Stimulated activated memory B cell treated with anti-CD40 and anti-IgM and Interleukin-4, amounts not matched to agents 10 μg/mL and 1 μg/mL and 100 μg/mL, for 72 hours (primary cell): Measurements from ENCODE around the gene DECR2.

ENCODE experiments used
- ATAC-seq: fragments of 150-1000 bp; cut with Tn5 transposase; 2 replicates; pipeline ENCODE4 v1.10.0; 2021
- H3K27ac Mint-ChIP-seq: one replicate; pipeline ENCODE4 v1.8.0; 2022; ENCODE audit warnings: mild to moderate bottlenecking, mixed read lengths
- H3K27me3 Mint-ChIP-seq: one replicate; pipeline ENCODE4 v1.8.0; 2022; ENCODE audit warnings: mixed read lengths
- H3K36me3 Mint-ChIP-seq: one replicate; pipeline ENCODE4 v1.8.0; 2022; ENCODE audit warnings: mixed read lengths
- H3K4me1 Mint-ChIP-seq: one replicate; pipeline ENCODE4 v1.8.0; 2022; ENCODE audit warnings: mixed read lengths
- H3K4me3 Mint-ChIP-seq: one replicate; pipeline ENCODE4 v1.8.0; 2022; ENCODE audit warnings: mild to moderate bottlenecking, moderate library complexity, mixed read lengths
- H3K9me3 Mint-ChIP-seq: one replicate; pipeline ENCODE4 v1.8.0; 2022; ENCODE audit warnings: mixed read lengths

Gene DECR2

GRCh38 chr16:459761-460160 is 58.1 kb downstream of the DECR2 start:
- Mint-ChIP-seq H3K4me1 (peaks cover 6% of the 10 kb centered on the region), H3K27ac (no peak overlapping the region), H3K36me3 (peaks cover 30% of the 10 kb centered on the region), H3K4me3 (no peak overlapping the region), H3K9me3 (no peaks in the 10 kb centered on the region), H3K27me3 (no peaks in the 10 kb centered on the region)
- no peak for ATAC-seq

- H3K4me1 Mint-ChIP-seq: peaks cover 6% of the 10 kb centered on the region
- H3K9me3 Mint-ChIP-seq: no peaks in the 10 kb centered on the region
- H3K36me3 Mint-ChIP-seq: peaks cover 30% of the 10 kb centered on the region
- no peak overlapping the region for H3K27ac Mint-ChIP-seq
- H3K27me3 Mint-ChIP-seq: no peaks in the 10 kb centered on the region
- H3K4me3 Mint-ChIP-seq: no peak overlapping the region
- no peak for ATAC-seq
Observed at GRCh38 chr16:460787-461186, 59.1 kb downstream of the DECR2 start.
